AG10803 (cell line): ENCODE results near the gene MGAT5B.

Experiments used
- DNase-seq: peaks from one replicate; pipeline ENCODE4 v3.0.0; 2010; ENCODE audit warnings: low read depth
- H3K4me3 ChIP-seq: 2 replicates; pipeline ENCODE4 v1.5.1; 2011; ENCODE audit warnings: mild to moderate bottlenecking, low read length, control low read depth
- CTCF ChIP-seq: conservative IDR thresholded peaks from 2 replicates; pipeline ENCODE4 v1.5.1; 2011; ENCODE audit warnings: mild to moderate bottlenecking, low read length, control low read depth, inconsistent platforms

The MGAT5B gene

GRCh38 chr17:76920364-76921139, 52.3 kb downstream of the MGAT5B start:
- no peak for TF ChIP-seq CTCF
- DNase-seq, result no peak
- H3K4me3 ChIP-seq, result no peak overlapping the region

- no peak for DNase-seq
- H3K4me3 ChIP-seq, result no peak overlapping the region
- TF ChIP-seq CTCF, result no peak
These were observed 53.3 kb downstream of the MGAT5B start for GRCh38 chr17:76921340-76922036.

- no peak overlapping the region for H3K4me3 ChIP-seq
- no peak for DNase-seq
- TF ChIP-seq CTCF, result no peak
These were observed 53.9 kb downstream of the MGAT5B start for GRCh38 chr17:76922084-76922483.

GRCh38 chr17:76922967-76923366, 54.8 kb downstream of the MGAT5B start:
- no peak for DNase-seq
- H3K4me3 ChIP-seq, result no peak overlapping the region
- no peak for TF ChIP-seq CTCF

- H3K4me3 ChIP-seq, result no peak overlapping the region
- no peak for TF ChIP-seq CTCF
- no peak for DNase-seq
These were observed 55.3 kb downstream of the MGAT5B start for GRCh38 chr17:76923491-76923890.

- no peak overlapping the region for H3K4me3 ChIP-seq
- no peak for TF ChIP-seq CTCF
- DNase-seq, result no peak
These were observed 56.4 kb downstream of the MGAT5B start for GRCh38 chr17:76924345-76925342.
